Measurements from ENCODE around the gene BRI3BP.
"Not testable (repeated sequence)": the region's sequence is repeated elsewhere in the genome, so short reads cannot be mapped to it uniquely, and the experiment has no call there.

BRI3BP gene

DNA sequence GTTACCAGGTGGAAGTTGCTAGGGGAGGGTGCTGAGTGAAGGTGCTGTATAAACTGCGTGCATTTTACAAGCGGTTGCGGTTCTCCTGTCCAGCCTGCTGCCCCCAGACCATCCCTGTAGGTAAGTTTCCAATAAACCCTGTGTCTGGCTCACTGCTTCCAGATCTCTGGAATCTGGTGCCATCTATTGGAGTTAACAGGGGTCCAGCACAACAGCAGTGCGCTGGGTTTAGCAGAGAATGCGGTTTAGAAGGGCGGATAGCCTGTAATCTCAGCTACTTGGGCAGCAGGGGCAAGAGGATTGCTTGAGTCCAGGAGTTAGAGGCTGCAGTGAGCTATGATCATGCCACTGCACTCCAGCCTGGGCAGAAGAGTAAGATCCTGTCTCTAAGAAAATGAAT is 76.7 kb downstream of the BRI3BP start:
- DNase-seq: no peak

DNA sequence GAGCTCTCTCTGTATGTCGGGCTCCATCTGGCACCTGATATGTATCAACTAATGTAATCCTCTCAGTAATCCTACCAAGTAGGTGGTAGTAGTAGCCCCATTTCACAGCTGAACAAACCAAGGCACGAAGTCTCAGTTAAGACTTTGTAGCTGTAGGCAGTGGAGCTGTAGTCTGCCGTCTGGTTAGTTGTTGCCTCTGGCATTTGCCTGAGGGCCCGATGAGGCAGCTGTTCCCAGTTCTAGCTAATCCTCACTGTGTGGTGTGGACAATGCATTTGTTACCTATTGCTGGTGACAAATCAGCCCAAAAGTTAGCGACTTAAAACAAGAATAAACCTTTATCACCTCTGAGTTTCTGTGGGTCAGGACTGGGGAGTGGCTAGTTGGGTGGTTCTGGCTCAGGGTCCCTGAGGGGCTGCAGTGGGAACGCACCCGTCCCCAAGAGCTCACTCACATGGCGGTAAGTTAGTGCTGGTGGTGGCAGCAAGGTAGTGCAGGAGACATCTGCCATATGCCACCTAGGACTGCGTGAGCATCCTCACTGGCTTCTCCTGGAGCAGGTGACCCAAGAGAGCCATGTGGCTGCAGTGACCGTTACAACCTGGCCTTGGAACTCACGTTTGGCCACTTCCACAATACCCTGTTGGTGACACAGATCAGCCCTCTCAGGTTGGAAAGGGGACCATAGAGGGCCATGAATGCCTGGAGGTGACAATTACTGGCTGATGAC is 77.4 kb downstream of the BRI3BP start:
- no peak for DNase-seq

DNA sequence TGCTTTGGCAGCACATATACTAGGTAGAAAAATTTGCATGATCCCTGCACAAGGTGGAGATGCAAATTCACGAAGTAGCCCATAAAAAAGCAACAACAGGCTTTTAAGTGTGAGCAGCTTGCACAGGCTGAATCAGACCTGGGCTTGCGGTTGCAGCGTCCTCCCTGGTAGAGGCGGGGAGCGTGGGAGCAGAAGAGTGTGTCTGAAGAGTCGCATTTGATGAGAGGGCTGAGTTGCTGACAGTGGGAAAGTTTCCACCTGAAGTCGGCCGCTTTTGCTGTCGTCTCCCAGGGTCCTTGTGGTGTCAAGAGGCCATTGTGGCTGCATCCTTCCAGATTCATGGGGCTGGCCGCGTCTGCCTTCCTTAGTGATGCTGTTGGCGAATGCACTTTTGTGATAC is 78.0 kb downstream of the BRI3BP start:
- no peak for DNase-seq

DNA sequence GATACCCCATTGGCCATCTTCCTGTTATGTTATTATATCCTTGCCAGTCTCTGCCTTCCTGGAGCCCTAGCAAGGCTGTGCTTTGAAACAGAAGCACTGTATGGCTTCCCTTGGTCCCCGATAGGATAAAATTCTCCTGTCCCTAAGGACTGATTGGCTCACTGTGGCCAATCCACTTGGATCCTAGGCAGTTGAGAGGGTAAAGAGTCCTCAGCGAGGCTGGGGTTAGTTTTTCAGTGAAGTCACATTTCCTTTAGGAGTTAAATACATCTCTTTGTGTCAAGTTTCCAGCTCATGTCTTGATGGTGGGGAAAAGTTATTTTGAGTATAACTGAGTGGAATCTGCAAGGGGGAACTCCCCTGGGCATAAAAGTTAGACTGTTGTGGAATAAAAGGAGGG is 79.1 kb downstream of the BRI3BP start:
- DNase-seq: no peak

DNA sequence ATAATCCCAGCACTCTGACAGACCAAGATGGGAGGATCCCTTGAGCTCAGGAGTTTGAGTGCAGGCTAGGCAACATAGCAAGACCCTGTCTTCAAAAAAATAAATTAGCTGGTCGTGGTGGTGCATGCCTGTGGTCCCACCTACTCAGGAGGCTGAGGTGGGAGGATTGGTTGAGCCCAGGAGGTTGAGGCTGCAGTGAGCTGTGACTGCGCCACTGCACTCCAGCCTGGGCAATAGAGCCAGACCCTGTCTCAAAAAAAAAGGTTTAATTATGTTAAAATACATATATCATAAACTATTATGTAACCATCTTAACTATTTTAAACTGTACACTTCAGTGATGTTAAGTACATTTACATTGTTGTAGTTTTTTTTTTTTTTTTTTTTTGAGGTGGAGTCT is 80.8 kb downstream of the BRI3BP start:
- DNase-seq: not testable (repeated sequence)

DNA sequence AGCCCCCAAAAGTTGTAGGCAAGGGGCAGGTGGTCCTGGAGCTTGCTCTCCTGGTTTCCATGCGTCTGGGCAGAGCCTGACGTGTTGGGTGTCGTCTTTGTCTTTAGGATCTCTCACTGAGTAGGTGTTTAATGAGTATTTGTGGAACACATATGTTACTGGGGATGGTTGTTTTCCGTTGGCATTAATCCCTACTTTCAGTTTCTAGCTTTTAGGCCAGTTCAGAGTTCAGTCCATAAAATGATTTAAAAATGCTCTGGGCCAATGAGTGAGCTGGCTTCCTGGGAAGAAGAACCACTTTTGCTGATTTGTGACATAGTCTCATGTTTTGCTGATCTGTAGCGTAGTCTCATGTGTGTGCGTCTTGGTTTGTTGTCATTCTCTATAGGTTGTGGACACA is 82.7 kb downstream of the BRI3BP start:
- no peak for DNase-seq

DNA sequence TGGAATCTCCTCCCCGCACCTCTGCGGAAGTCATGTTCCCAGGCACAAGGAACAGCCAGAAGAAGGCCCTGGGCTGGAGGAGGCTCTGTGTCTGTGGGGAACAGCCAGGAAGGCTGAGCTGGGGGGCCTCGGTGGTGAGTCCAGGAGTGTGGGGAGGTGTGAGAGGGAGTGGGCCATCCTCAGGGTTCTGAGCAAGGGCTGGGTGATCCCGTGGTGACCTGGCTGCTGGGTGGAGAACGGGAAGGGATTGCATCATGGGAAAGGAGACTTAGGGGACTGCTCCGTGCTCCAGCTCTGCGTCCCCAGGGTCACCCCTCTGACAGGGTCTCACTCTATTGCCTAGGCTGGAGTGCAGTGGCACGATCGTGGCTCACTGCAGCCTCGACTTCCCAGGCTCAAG is 85.6 kb downstream of the BRI3BP start:
- no peak for DNase-seq

DNA sequence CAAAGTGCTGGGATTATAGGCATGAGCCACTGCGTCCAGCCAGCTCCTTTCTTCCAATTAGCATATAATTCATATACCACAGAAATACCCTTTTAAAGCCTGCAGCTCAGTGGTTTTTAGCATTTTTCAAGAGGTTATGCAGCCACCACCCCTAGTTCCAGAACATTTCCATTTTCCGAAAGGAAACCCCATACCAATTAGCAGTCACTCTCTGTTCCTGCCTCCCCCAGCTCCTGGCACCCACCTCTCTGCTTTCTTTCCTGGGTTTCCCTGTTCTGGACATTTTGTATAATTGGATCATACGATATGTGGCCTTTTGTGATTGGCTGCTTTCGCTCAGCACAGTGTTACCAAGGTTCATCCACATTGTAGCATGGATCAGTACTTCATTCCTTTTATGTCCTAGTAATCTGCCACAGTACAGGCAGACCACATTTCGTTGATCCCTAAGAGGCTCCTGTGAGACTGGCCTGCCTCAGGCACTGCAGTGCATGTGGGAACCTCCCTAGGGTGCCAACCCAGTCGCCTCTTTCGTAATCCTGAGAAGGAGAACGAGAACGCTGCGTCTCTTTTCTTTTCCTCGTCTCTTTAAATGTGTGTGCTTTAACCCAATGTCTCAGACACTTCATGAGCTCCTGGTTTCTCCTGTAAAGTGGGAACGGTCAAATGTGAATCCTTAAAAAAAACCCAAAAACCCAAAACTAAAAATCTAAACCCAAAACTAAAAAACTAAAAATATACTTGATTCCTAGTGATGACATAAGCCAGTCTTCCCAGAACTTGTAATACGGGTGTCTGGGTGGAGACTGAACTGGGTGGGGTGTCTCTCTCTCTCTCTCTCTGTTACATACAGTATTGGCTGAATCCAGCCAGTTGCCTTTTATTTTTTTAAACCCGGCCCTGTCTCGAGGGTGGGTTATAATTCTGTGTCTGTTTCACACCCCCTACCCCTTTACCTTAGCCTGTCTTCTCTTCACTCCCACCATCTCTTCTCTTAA is 86.5 kb downstream of the BRI3BP start:
- no peak for DNase-seq

All from KG1 (cell line).